ENCODE data around the gene SPATA18.

Gene SPATA18

GRCh38 chr4:52051213-52051614 is at the start of gene SPATA18:
Gene SPATA18 (plus strand): TSS chr4:52051304. CDS start chr4:52051705, 401 bp downstream.
- no peak for DNase-seq (ENCODE audit: low spot score)

- DNase-seq (ENCODE audit: low spot score) = no peak
Observed at GRCh38 chr4:52001616-52002015, 49.5 kb upstream of the SPATA18 start.

GRCh38 chr4:52004414-52004813 is 46.7 kb upstream of the SPATA18 start:
- DNase-seq (ENCODE audit: low spot score) = no peak

GRCh38 chr4:52005604-52006273 is 45.4 kb upstream of the SPATA18 start:
- no peak for DNase-seq (ENCODE audit: low spot score)

- DNase-seq (ENCODE audit: low spot score) = no peak
Observed at GRCh38 chr4:52006887-52007286, 44.2 kb upstream of the SPATA18 start.

- DNase-seq (ENCODE audit: low spot score) = no peak
Observed at GRCh38 chr4:52010986-52011385, 40.1 kb upstream of the SPATA18 start.

GRCh38 chr4:52012651-52013050 is 38.5 kb upstream of the SPATA18 start:
- no peak for DNase-seq (ENCODE audit: low spot score)

- DNase-seq (ENCODE audit: low spot score) = no peak
Observed at GRCh38 chr4:52014903-52015302, 36.2 kb upstream of the SPATA18 start.

GRCh38 chr4:52015366-52015765 is 35.7 kb upstream of the SPATA18 start:
- DNase-seq (ENCODE audit: low spot score) = no peak

GRCh38 chr4:52016981-52017380 is 34.1 kb upstream of the SPATA18 start:
- no peak for DNase-seq (ENCODE audit: low spot score)

GRCh38 chr4:52017814-52018213 is 33.3 kb upstream of the SPATA18 start:
- no peak for DNase-seq (ENCODE audit: low spot score)

GRCh38 chr4:52019936-52020657 is 31.0 kb upstream of the SPATA18 start, which contains the start of gene LRRC66:
Gene LRRC66 (minus strand): TSS chr4:52020363. CDS start chr4:52017613, 2,750 bp downstream.
- no peak for DNase-seq (ENCODE audit: low spot score)

GRCh38 chr4:52028970-52029369 is 22.1 kb upstream of the SPATA18 start:
- no peak for DNase-seq (ENCODE audit: low spot score)

- no peak for DNase-seq (ENCODE audit: low spot score)
Observed at GRCh38 chr4:52032005-52032404, 19.1 kb upstream of the SPATA18 start.

GRCh38 chr4:52035190-52035589 is 15.9 kb upstream of the SPATA18 start:
- no peak for DNase-seq (ENCODE audit: low spot score)

- DNase-seq (ENCODE audit: low spot score) = no peak
Observed at GRCh38 chr4:52036886-52037530, 14.1 kb upstream of the SPATA18 start.

- DNase-seq (ENCODE audit: low spot score) = peak; percentile 36
Observed at GRCh38 chr4:52037689-52038102, 13.4 kb upstream of the SPATA18 start.

GRCh38 chr4:52038103-52038912 is 12.8 kb upstream of the SPATA18 start, which contains the start of gene SGCB:
Gene SGCB (minus strand): TSS chr4:52038299. CDS start chr4:52038259, 40 bp downstream.
- peak; percentile 77 for DNase-seq (ENCODE audit: low spot score)

GRCh38 chr4:52045028-52045427 is 6.1 kb upstream of the SPATA18 start:
- DNase-seq (ENCODE audit: low spot score) = no peak

- no peak for DNase-seq (ENCODE audit: low spot score)
Observed at GRCh38 chr4:52049266-52049665, 1.8 kb upstream of the SPATA18 start.

GRCh38 chr4:52051615-52052474 is 741 bp downstream of the SPATA18 start:
- no peak for DNase-seq (ENCODE audit: low spot score)
